ENCODE data around the gene CCDC63.
"Not testable (repeated sequence)": the region's sequence is repeated elsewhere in the genome, so short reads cannot be mapped to it uniquely, and the experiment has no call there.

Gene CCDC63

GRCh38 chr12:110856542-110856941, 9.8 kb downstream of the CCDC63 start:
- POLR2A ChIA-PET (ENCODE audit: low non-redundant PET): no interaction called here
- no peak overlapping the region for H3K27ac ChIP-seq
- DNase-seq (ENCODE audit: low spot score): no peak
- no peak for TF ChIP-seq CTCF (conservative IDR thresholded peaks at IDR 0.05; ENCODE audit: low read depth)
- CTCF ChIA-PET: interaction anchor here (1.1 kb wide), 1 partner anchor 29 kb away, joined by 3 read pairs; no protein-coding TSS in a partner anchor

- no peak for TF ChIP-seq CTCF (conservative IDR thresholded peaks at IDR 0.05; ENCODE audit: low read depth)
- POLR2A ChIA-PET (ENCODE audit: low non-redundant PET): no interaction called here
- H3K27ac ChIP-seq: no peak overlapping the region
Observed at GRCh38 chr12:110857528-110857927, 10.7 kb downstream of the CCDC63 start.

GRCh38 chr12:110857954-110858353, 11.2 kb downstream of the CCDC63 start:
- H3K27ac ChIP-seq; POLR2A ChIA-PET (ENCODE audit: low non-redundant PET); DNase-seq (ENCODE audit: low spot score): not testable (repeated sequence)
- CTCF ChIA-PET: interaction anchor here (0.6 to 0.7 kb wide), 2 partner anchors 317 to 833 kb away, joined by 3 to 4 read pairs; no protein-coding TSS in a partner anchor

More at GRCh38 chr12:110857528-110857927, 10.7 kb downstream of the CCDC63 start:
- CTCF ChIA-PET: interaction anchor here (0.6 to 0.7 kb wide), 2 partner anchors 317 to 833 kb away, joined by 3 to 4 read pairs; no protein-coding TSS in a partner anchor
- DNase-seq (ENCODE audit: low spot score): no peak

GRCh38 chr12:110858848-110859247, 12.1 kb downstream of the CCDC63 start:
- CTCF ChIA-PET: no interaction called here
- no peak for TF ChIP-seq CTCF (conservative IDR thresholded peaks at IDR 0.05; ENCODE audit: low read depth)
- no peak overlapping the region for H3K27ac ChIP-seq
- no peak for DNase-seq (ENCODE audit: low spot score)
- POLR2A ChIA-PET (ENCODE audit: low non-redundant PET): no interaction called here

- CTCF ChIA-PET: no interaction called here
- DNase-seq (ENCODE audit: low spot score): no peak
- no peak overlapping the region for H3K27ac ChIP-seq
- no peak for TF ChIP-seq CTCF (conservative IDR thresholded peaks at IDR 0.05; ENCODE audit: low read depth)
- POLR2A ChIA-PET (ENCODE audit: low non-redundant PET): no interaction called here
Observed at GRCh38 chr12:110860833-110861296, 14.1 kb downstream of the CCDC63 start.

GRCh38 chr12:110861729-110862128, 14.9 kb downstream of the CCDC63 start:
- no peak overlapping the region for H3K27ac ChIP-seq
- TF ChIP-seq CTCF (conservative IDR thresholded peaks at IDR 0.05; ENCODE audit: low read depth): no peak
- ChIA-PET POLR2A (ENCODE audit: low non-redundant PET) (no interaction called here), CTCF (interaction anchor here (1.1 kb wide), 1 partner anchor 26 kb away, joined by 4 read pairs; no protein-coding TSS in a partner anchor)
- DNase-seq (ENCODE audit: low spot score): no peak

GRCh38 chr12:110862329-110862728, 15.5 kb downstream of the CCDC63 start:
- no peak overlapping the region for H3K27ac ChIP-seq
- ChIA-PET CTCF (interaction anchor here (0.6 to 1.1 kb wide), 2 partner anchors 25 to 61 kb away, joined by 4 read pairs; no protein-coding TSS in a partner anchor), POLR2A (ENCODE audit: low non-redundant PET) (interaction anchor here (0.6 kb wide), 1 partner anchor 195 kb away, joined by 10 read pairs; no protein-coding TSS in a partner anchor)
- no peak for TF ChIP-seq CTCF (conservative IDR thresholded peaks at IDR 0.05; ENCODE audit: low read depth)
- no peak for DNase-seq (ENCODE audit: low spot score)

All from RWPE1 (cell line).